Measurements from ENCODE around the gene IKZF2. TPM values are rescaled to one million over a fixed set of nuclear protein-coding genes. Genes with fewer than 3 reads are reported as not detected.

Gene IKZF2
- total and polyA plus RNA-seq, 10 of the 15 experiments (the other 5 are each of a cell fraction or from before 2014, with no cell fraction given) = 15.2 to 266 (median 87.2) TPM

DNA sequence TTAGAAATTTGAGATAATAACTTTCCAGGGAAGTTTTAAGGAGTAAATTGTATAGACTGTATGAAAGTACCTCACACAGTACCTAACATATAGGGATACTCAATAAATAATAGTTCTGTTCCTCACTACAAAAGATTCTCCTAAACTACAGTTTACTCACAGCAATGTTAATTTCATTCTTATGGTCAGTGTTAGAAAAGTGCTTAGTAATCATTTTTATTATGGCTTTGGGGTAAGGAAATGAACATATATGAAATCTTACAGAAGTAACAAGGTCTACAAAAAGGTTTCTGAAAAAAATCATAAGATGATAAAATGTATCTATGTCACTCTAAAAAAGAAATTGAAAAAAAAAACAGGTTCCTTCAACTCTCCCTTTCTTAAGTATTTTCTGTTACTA is 67.2 kb downstream of the IKZF2 start:
- ATAC-seq (no peak), FAIRE-seq (no peak), DNase-seq (ENCODE audit: low read depth, low spot score) (no peak)
- Histone ChIP-seq H3K27me3 (replicated peaks in 1 of 2; ENCODE audit: control insufficient read depth in 2 of 2, insufficient read depth in 2 of 2, low read length in 1 of 2) (no peaks in the 10 kb centered on the region), H3K4me2 (ENCODE audit: control insufficient read depth, insufficient read depth) (no peak overlapping the region), H2AFZ (ENCODE audit: control insufficient read depth, low read depth, low read length) (no peak overlapping the region), H3K9me3 (replicated peaks; ENCODE audit: control insufficient read depth, insufficient read depth, low read length) (peaks cover 8% of the 10 kb centered on the region), H3K27ac (ENCODE audit: control insufficient read depth, insufficient read depth) (no peak overlapping the region), H3K79me2 (ENCODE audit: control insufficient read depth, insufficient read depth, low read length) (peaks cover 63% of the 10 kb centered on the region), H3K36me3 (ENCODE audit: control insufficient read depth in 2 of 2, insufficient read depth in 2 of 2, low read length in 1 of 2) (peaks cover 5 to 43% of the 10 kb centered on the region in 2 experiments), H3K9ac (ENCODE audit: control insufficient read depth, insufficient read depth, low read length) (no peak overlapping the region), H3K4me3 (no peak overlapping the region), H4K20me1 (ENCODE audit: control insufficient read depth, insufficient read depth) (no peaks in the 10 kb centered on the region), H3K4me1 (ENCODE audit: control insufficient read depth, insufficient read depth, low read length) (0 out of 2 replicates have a peak, but pooled peaks cover 7% of the 10 kb centered on the region)
- RAD21 ChIA-PET (ENCODE audit: unreplicated experiment) = no interaction called here
- intact Hi-C loops (cut with micrococcal nuclease; ENCODE audit: unreplicated experiment) = no loop called here
- POLR2A ChIA-PET = no interaction called here
- SMC1A ChIA-PET (ENCODE audit: uncharacterized antibody, unreplicated experiment) = interaction anchor here (5.4 kb wide), 1 partner anchor 13 kb away, joined by 32 read pairs; no protein-coding TSS in a partner anchor
- no TSS peak for BruUV-seq (replicated peaks)
- in situ Hi-C loops (cut with MboI) = no loop called here
- CTCF ChIA-PET = no interaction called here
- TF ChIP-seq TCF3 (IDR thresholded peaks at IDR 0.05; ENCODE audit: borderline replicate concordance, insufficient read depth, low read depth, low read length) (no peak), NR2C2 (IDR thresholded peaks at IDR 0.05; ENCODE audit: borderline replicate concordance, control insufficient read depth, insufficient read length, low read depth) (no peak), NRF1 (conservative IDR thresholded peaks at IDR 0.05; ENCODE audit: low read depth, low read length) (no peak), GATAD2B (conservative IDR thresholded peaks at IDR 0.05; ENCODE audit: low read depth) (no peak), SPI1 (IDR thresholded peaks at IDR 0.05; ENCODE audit: borderline replicate concordance, insufficient read depth, low read depth, low read length) (no peak), EED (IDR thresholded peaks at IDR 0.05; ENCODE audit: low read depth) (no peak), YY1 (IDR thresholded peaks at IDR 0.05; ENCODE audit: low read depth, low read length) (no peak), NR2F1 (conservative IDR thresholded peaks at IDR 0.05) (no peak), TCF7 (IDR thresholded peaks at IDR 0.05; ENCODE audit: borderline replicate concordance) (no peak)
- TF ChIP-seq, protein P1, sequence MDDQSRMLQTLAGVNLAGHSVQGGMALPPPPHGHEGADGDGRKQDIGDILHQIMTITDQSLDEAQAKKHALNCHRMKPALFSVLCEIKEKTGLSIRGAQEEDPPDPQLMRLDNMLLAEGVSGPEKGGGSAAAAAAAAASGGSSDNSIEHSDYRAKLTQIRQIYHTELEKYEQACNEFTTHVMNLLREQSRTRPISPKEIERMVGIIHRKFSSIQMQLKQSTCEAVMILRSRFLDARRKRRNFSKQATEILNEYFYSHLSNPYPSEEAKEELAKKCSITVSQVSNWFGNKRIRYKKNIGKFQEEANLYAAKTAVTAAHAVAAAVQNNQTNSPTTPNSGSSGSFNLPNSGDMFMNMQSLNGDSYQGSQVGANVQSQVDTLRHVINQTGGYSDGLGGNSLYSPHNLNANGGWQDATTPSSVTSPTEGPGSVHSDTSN (IDR thresholded peaks at IDR 0.05; ENCODE audit: insufficient replicate concordance, low read depth, low read length) = no peak
- TF ChIP-seq, protein P2, sequence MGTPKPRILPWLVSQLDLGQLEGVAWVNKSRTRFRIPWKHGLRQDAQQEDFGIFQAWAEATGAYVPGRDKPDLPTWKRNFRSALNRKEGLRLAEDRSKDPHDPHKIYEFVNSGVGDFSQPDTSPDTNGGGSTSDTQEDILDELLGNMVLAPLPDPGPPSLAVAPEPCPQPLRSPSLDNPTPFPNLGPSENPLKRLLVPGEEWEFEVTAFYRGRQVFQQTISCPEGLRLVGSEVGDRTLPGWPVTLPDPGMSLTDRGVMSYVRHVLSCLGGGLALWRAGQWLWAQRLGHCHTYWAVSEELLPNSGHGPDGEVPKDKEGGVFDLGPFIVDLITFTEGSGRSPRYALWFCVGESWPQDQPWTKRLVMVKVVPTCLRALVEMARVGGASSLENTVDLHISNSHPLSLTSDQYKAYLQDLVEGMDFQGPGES (IDR thresholded peaks at IDR 0.05) = no peak

All from GM12878 (cell line).